Skin epidermis (tissue), 12 donors: ENCODE measurements around the gene REPS1.

ENCODE experiments used
- H3K27ac ChIP-seq, 21 experiments: fragments of 200-600 bp; sonication (generic) in 11 of 21; one replicate each; pipeline ENCODE4 v1.5.0; 2020; ENCODE audit warnings: mild to moderate bottlenecking in 3 of 21, inconsistent platforms in 2 of 21, moderate library complexity in 2 of 21
- H3K4me3 ChIP-seq, 7 experiments: fragments of 200-600 bp; sonication (generic) in 2 of 7; one replicate each; pipeline ENCODE4 v1.5.0; 2020; ENCODE audit warnings: inconsistent platforms in 2 of 7, mild to moderate bottlenecking in 2 of 7, moderate library complexity in 1 of 7

REPS1 gene

DNA sequence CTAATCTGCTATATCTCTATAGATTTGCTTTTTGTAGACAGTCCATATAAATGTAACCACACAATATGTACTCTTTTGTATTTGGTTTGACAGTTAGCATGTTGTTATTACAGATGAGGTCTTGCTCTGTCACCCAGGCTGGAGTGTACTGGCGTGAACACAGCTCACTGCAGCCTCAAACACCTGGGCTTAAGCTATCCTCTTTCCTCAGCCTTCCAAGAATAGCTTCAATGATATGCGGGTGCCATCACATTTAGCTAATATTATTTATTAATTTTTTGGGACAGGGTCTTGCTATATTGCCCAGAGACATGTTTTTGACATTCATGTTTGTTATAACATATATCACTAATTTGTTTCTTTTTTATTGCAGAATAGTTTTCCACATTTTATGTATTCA is 10.8 kb downstream of the REPS1 start:
- no peak overlapping the region for H3K27ac ChIP-seq
- no peak overlapping the region for H3K4me3 ChIP-seq

GRCh38 chr6:138975815-138976214 is 12.2 kb downstream of the REPS1 start:
- no peak overlapping the region for H3K27ac ChIP-seq

GRCh38 chr6:138973466-138974153 is 14.4 kb downstream of the REPS1 start:
- no peak overlapping the region for H3K27ac ChIP-seq

More at GRCh38 chr6:138975815-138976214, 12.2 kb downstream of the REPS1 start:
- no peak overlapping the region for H3K4me3 ChIP-seq

DNA sequence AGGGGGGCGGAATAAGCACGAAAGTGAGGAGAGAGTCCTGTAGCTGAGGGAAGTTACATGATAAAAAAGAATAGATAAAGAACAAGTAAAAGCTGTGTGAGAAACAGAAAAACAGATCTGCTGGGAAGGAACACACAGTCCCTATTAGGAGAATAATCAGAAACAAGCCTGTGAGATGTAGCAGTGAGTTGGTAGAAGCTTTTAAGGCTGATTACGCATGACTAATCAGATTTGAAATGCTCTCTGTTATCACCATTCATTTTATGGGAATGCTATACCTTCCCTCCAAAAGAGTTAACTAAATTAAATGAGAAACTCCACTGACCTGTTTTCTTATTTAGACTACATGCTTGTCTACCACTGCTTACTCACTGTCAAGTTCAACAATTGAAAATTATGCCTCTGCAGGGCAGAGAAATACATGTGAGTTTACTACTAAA is 15.8 kb downstream of the REPS1 start:
- H3K4me3 ChIP-seq, result no peak overlapping the region
- H3K27ac ChIP-seq, result peak overlapping the region in 2 of 21 experiments; percentile 14 to 52

More at GRCh38 chr6:138973466-138974153, 14.4 kb downstream of the REPS1 start:
- no peak overlapping the region for H3K4me3 ChIP-seq

GRCh38 chr6:138971601-138972000 is 16.5 kb downstream of the REPS1 start:
- no peak overlapping the region for H3K4me3 ChIP-seq
- peak overlapping the region in 6 of 21 experiments; percentile 1 to 60 (median 28) for H3K27ac ChIP-seq

DNA sequence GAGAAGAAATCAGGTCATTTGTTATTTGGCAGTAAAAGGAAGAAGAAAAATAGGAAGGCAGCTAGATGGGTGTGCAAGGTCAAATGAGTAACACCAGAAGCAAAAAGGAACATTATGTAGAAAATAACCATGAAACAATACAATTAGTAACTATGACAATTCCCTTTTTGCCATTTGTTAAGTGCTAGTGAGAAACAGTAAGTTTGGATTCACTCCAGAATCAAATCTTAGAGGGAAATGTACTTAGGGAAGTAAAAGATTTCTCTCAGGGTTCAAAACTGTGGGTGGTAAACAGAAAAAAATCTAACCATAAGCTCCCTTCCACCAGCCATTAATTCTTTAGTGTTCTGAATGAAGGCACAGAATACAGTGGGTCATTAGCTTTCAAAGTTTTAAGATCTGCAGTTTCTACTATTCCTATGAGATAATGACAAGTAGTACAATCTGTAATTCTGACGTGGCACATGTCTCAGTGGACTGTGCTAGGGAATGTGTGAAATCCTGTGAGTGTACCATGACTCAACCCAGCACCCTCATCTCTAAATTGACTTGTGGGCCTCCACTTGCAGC is 17.1 kb downstream of the REPS1 start:
- Histone ChIP-seq H3K4me3 (no peak overlapping the region), H3K27ac (peak overlapping the region in 7 of 21 experiments; percentile 11 to 60 (median 27))

GRCh38 chr6:138970159-138970558 is 17.9 kb downstream of the REPS1 start:
- no peak overlapping the region for H3K4me3 ChIP-seq
- H3K27ac ChIP-seq, result peak overlapping the region in 6 of 21 experiments; percentile 2 to 60 (median 28)

GRCh38 chr6:138966870-138967269 is 21.2 kb downstream of the REPS1 start:
- Histone ChIP-seq H3K4me3 (no peak overlapping the region), H3K27ac (no peak overlapping the region)

- H3K27ac ChIP-seq, result no peak overlapping the region
- H3K4me3 ChIP-seq, result no peak overlapping the region
These were observed 22.1 kb downstream of the REPS1 start for GRCh38 chr6:138965971-138966370.

GRCh38 chr6:138965291-138965874 is 22.7 kb downstream of the REPS1 start:
- H3K4me3 ChIP-seq, result no peak overlapping the region
- H3K27ac ChIP-seq, result no peak overlapping the region

DNA sequence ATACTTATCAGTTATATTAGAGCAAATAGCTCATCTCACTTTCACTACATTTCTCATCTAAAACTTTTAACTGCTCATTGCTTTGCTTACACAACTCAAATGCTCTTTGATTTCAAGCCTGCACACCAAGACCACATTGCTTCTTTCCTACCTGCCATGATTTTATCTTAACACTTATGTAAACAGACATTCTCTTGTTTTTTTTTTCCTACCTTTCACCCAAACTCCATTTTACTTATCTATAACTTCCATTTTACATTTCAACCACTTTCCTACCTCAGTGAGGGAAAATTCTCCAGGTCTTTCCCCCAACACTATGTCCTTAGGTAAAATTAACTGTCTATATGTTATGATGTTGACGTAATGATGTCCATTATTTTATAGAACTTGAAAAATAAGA is 24.0 kb downstream of the REPS1 start:
- Histone ChIP-seq H3K4me3 (no peak overlapping the region), H3K27ac (no peak overlapping the region)

GRCh38 chr6:138963531-138963930 is 24.5 kb downstream of the REPS1 start:
- H3K27ac ChIP-seq, result no peak overlapping the region

DNA sequence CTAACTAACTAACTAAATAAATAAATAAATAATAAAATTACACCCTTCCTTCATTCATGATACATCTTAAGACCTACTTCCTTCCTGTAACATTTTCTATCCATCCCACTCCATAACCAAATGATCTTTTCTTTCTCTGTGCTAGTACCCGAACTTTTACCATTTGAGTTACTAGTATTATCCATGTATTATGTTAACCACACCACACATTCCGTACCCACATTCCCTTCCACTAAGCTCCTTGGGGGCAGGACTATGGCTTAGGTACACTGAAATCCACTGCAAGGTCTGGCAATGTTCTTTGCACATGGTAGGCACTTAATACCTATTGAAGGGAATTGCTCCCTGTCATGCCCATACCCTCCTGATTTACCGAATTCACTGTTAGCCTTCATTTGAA is 24.9 kb downstream of the REPS1 start:
- no peak overlapping the region for H3K4me3 ChIP-seq
- H3K27ac ChIP-seq, result no peak overlapping the region

More at GRCh38 chr6:138963531-138963930, 24.5 kb downstream of the REPS1 start:
- H3K4me3 ChIP-seq, result no peak overlapping the region

DNA sequence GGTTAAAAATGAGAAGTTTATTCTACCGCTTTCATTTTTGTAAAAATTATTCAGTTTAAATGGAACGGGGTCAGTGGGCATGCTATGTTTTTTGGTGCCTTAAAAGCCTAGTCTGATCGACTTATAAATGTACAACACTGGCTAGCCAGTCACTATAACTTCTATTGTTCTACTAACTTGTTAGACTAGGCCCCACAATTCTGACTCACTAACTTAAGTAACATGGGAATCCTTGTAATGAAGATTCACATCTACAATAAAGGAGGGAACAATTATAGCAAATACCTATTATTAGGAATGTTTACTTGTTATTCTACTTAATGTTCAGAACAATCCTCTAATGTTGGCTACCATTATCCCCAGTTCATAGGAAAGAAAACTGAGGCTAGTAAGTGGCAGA is 28.5 kb downstream of the REPS1 start:
- H3K27ac ChIP-seq, result peak overlapping the region in 1 of 21 experiments; percentile 56
- H3K4me3 ChIP-seq, result no peak overlapping the region

DNA sequence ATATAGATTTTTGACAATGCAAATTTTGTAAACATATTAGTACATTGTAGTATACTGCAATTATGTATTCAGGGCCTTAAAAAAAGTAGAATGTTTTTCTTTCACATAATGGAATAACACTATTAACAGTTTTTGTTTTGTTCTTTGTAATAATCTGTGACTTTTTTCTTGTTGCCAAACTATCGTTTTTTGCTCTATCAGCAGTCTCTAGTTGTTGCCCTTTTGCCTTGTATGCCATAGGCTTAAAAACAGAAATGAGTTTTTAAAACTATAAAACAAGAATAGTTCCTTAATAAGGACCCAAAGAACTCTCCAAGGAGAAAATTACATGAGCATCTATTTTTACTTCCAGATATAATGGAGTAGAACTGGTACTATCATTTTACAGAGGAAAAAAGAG is 29.5 kb downstream of the REPS1 start:
- H3K4me3 ChIP-seq, result no peak overlapping the region
- H3K27ac ChIP-seq, result peak overlapping the region in 4 of 21 experiments; percentile 17 to 49 (median 30)

DNA sequence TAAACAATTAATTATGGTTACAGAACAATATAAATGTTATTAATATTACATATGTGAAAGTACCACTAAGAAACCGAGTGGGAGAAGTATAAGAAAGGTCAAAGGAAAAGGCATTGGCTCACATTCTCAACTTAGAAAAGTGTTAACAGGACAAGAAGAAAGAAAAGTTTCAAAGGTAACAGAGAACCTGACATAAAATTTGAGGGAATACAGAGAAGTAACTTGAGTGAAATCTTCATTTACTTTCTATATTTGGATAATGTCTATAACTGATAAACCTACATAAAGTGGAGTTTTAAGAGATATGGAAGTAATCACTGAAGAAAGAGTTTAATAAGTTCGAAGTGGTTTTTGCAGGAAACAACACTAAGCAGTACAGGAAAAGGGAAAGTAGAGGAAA is 30.1 kb downstream of the REPS1 start:
- peak overlapping the region in 3 of 21 experiments; percentile 17 to 39 (median 30) for H3K27ac ChIP-seq
- no peak overlapping the region for H3K4me3 ChIP-seq

DNA sequence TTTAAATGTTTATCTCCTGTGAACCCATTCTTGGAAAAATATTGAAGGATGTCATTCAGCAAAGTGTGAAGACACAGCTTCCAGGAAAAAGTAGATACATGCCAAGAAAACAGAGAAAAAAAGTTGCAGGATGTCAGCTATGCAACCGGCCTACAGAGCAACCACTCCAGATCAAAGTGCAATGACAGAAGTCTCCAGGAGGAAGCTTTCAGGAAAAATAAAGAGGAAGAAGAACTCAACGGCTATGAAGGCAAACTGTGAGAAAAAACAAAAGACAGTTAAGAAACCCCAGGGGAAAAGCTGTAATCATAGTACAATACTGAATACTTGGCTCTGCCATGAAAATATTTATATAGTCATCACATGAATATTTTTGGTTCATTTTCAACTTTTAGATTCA is 30.6 kb downstream of the REPS1 start:
- no peak overlapping the region for H3K4me3 ChIP-seq
- H3K27ac ChIP-seq, result peak overlapping the region in 3 of 21 experiments; percentile 22 to 39 (median 30)

GRCh38 chr6:138956244-138956924 is 31.7 kb downstream of the REPS1 start:
- H3K27ac ChIP-seq, result peak overlapping the region in 1 of 21 experiments; percentile 12

GRCh38 chr6:138955262-138955661 is 32.8 kb downstream of the REPS1 start:
- Histone ChIP-seq H3K27ac (no peak overlapping the region), H3K4me3 (no peak overlapping the region)

More at GRCh38 chr6:138956244-138956924, 31.7 kb downstream of the REPS1 start:
- no peak overlapping the region for H3K4me3 ChIP-seq

GRCh38 chr6:138953451-138953850 is 34.6 kb downstream of the REPS1 start:
- H3K4me3 ChIP-seq, result no peak overlapping the region
- no peak overlapping the region for H3K27ac ChIP-seq
